HEK293T (cell line): ENCODE measurements around the gene PPIE.

Experiments used
- CTCF ChIA-PET: fragments of 350-600 bp; formaldehyde crosslinking; extraction: SDS; loops from one replicate; lab custom pipeline; 2021; ENCODE audit warnings: antibody characterized with exemption, inconsistent platforms; lab: Yijun Ruan, JAX
- POLR2A ChIA-PET: fragments of 350-600 bp; formaldehyde crosslinking; extraction: SDS; loops from one replicate; lab custom pipeline; 2020; ENCODE audit warnings: antibody characterized with exemption, inconsistent platforms; lab: Yijun Ruan, JAX
- DNase-seq: peaks from one replicate; pipeline ENCODE4 v3.0.0; 2012; ENCODE audit warnings: mixed read lengths; ENCODE audit errors: extremely low spot score
- ARNT ChIP-seq: fragments of 450-650 bp; IDR thresholded peaks from 2 replicates; pipeline ENCODE4 v1.6.1; 2017; ENCODE audit warnings: mild to moderate bottlenecking
- BHLHE40 ChIP-seq: fragments of 450-650 bp; IDR thresholded peaks from 2 replicates; pipeline ENCODE4 v1.6.1; 2016; ENCODE audit warnings: mild to moderate bottlenecking, moderate library complexity, borderline replicate concordance
- CTBP1 ChIP-seq: fragments of 450-650 bp; IDR thresholded peaks from 2 replicates; pipeline ENCODE4 v1.6.1; 2016; ENCODE audit warnings: borderline replicate concordance
- ELF4 ChIP-seq: fragments of 450-650 bp; IDR thresholded peaks from 2 replicates; pipeline ENCODE4 v1.6.1; 2017; ENCODE audit warnings: antibody characterized with exemption
- FOXA1 ChIP-seq: fragments of 450-650 bp; IDR thresholded peaks from 2 replicates; pipeline ENCODE4 v1.6.1; 2016; ENCODE audit warnings: mild to moderate bottlenecking
- FOXK2 ChIP-seq: fragments of 450-650 bp; IDR thresholded peaks from 2 replicates; pipeline ENCODE4 v1.6.1; 2016; ENCODE audit warnings: mild to moderate bottlenecking
- FOXM1 ChIP-seq: fragments of 450-650 bp; IDR thresholded peaks from 2 replicates; pipeline ENCODE4 v1.6.1; 2017; ENCODE audit warnings: mild to moderate bottlenecking, borderline replicate concordance
- HDGF ChIP-seq: fragments of 450-650 bp; IDR thresholded peaks from 2 replicates; pipeline ENCODE4 v1.6.1; 2017; ENCODE audit warnings: antibody characterized with exemption, borderline replicate concordance
- L3MBTL2 ChIP-seq: fragments of 450-650 bp; conservative IDR thresholded peaks from 2 replicates; pipeline ENCODE4 v1.6.1; 2016; ENCODE audit warnings: mild to moderate bottlenecking
- LEF1 ChIP-seq: fragments of 450-650 bp; IDR thresholded peaks from 2 replicates; pipeline ENCODE4 v1.6.1; 2017; ENCODE audit warnings: mild to moderate bottlenecking, borderline replicate concordance
- NFRKB ChIP-seq: fragments of 450-650 bp; IDR thresholded peaks from 2 replicates; pipeline ENCODE4 v1.6.1; 2016; ENCODE audit warnings: mild to moderate bottlenecking, moderate library complexity
- SP1 ChIP-seq: fragments of 450-650 bp; IDR thresholded peaks from 2 replicates; pipeline ENCODE4 v1.6.1; 2017
- SUZ12 ChIP-seq: fragments of 450-650 bp; IDR thresholded peaks from 2 replicates; pipeline ENCODE4 v1.6.1; 2016; ENCODE audit warnings: mild to moderate bottlenecking
- TARDBP ChIP-seq: fragments of 450-650 bp; IDR thresholded peaks from 2 replicates; pipeline ENCODE4 v1.6.1; 2016
- ZNF384 ChIP-seq: fragments of 450-650 bp; IDR thresholded peaks from 2 replicates; pipeline ENCODE4 v1.6.1; 2016
- TF ChIP-seq, protein P1 (sequence below): fragments of 450-650 bp; IDR thresholded peaks from 2 replicates; pipeline ENCODE4 v1.6.1; 2016

The PPIE gene

DNA sequence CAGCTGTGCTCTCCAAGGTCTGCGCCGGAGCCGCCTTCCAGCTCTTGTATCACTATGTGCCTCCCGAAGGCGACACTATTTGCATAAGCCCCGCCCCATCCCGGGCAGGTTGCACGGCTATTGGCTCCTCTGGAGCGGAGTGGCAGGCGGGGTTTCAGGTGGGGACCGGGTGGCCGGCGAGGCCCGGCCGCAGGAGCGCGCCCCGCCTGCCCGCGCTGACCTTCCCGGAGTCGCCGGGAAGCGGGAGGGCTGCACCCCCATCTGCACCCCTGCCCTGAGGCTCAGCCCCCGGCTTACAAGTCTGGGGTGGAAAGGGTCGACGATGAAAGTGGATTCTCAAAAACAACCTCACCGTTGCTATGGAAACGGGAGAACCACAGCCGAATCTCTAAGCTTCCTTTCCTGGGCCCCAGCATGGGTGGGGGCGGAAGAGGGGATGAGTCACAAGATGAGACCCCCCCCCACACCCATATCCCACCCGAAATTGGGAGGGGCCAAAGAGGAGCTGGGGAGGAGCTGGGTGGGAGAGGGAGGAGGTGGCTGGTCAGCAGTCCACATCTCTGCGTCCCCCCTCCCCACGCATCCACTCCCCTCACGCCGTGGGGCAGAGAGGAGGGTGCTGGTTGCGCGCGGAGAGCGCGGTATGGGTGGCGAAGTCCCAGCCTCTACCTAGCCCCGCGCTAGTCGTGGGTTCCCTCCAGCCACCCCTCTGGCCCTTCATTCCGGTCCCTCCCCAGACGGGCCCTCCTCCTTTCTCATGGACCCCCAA is 47.1 kb upstream of the PPIE start, which contains the start of gene HPCAL4:
Gene HPCAL4, minus strand, starts transcription at position 51 of the 769 bp plus-strand sequence. CDS start 6,830 bp downstream, outside the sequence.
- DNase-seq: peak; percentile 94
- POLR2A ChIA-PET: interaction anchor here (0.8 to 1.0 kb wide), 2 partner anchors 10 to 47 kb away, joined by 4 to 7 read pairs; partner anchors contain the start of gene PPIE
- no peak for TF ChIP-seq FOXK2
- peak; percentile 39 for TF ChIP-seq L3MBTL2
- TF ChIP-seq ZNF384: no peak
- TF ChIP-seq, protein P1, sequence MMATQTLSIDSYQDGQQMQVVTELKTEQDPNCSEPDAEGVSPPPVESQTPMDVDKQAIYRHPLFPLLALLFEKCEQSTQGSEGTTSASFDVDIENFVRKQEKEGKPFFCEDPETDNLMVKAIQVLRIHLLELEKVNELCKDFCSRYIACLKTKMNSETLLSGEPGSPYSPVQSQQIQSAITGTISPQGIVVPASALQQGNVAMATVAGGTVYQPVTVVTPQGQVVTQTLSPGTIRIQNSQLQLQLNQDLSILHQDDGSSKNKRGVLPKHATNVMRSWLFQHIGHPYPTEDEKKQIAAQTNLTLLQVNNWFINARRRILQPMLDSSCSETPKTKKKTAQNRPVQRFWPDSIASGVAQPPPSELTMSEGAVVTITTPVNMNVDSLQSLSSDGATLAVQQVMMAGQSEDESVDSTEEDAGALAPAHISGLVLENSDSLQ: peak; percentile 98
- CTCF ChIA-PET: interaction anchor here (0.5 to 1.3 kb wide), 4 partner anchors 19 to 497 kb away, joined by 3 to 7 read pairs (median 6); no protein-coding TSS in a partner anchor

DNA sequence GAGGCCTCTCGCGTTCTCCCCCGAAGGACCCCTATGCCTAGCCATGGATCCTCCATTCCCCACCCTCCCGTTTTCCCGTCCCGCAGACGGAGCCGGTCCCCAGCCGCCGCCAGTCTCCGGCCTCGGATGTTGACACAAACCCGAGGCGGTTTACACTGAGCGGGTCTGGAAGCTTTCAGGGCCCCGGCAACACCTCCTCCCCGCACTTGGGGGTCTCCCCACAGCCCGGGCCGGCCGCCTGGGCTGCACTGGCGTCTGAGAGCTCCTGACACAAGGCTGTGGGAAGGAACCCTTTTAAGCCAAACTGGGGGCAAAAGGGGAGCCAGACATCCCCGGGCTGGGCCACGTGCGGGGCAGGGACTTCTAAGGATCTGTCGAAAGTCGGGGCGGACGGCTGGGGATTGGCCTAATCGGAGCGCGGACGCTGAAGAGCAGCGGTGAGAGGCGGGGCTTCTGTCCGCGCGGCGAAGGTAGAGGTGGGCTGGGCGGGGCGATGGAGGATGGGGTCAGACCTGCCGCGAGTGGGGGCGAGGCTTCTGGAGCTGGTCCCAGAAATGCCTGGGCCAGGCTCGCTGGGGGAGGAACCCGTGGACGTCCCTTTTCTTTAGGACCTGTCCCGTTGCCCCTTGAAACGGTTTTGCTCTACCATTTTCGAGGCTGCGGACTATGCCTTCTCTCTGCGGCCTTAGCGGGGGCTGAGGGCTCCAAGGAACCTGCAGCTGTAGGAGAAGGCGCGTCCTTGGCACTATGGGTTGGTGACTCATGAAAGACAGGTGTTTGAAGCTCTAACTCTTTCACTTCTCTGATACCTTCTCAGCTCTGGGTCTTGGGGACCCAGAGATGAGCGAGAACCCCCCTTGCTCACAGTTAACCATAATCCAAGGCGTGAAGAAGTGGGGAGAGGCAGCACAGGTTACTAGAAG is 46.3 kb upstream of the PPIE start:
- no peak for DNase-seq
- TF ChIP-seq BHLHE40 (no peak), FOXM1 (no peak)
- CTCF ChIA-PET: interaction anchor here (0.5 to 1.8 kb wide), 4 partner anchors 9 to 498 kb away, joined by 5 to 8 read pairs (median 6); no protein-coding TSS in a partner anchor
- POLR2A ChIA-PET: interaction anchor here (0.7 to 1.9 kb wide), 4 partner anchors 9 to 203 kb away, joined by 3 to 5 read pairs (median 4); partner anchors contain the start of gene NT5C1A

DNA sequence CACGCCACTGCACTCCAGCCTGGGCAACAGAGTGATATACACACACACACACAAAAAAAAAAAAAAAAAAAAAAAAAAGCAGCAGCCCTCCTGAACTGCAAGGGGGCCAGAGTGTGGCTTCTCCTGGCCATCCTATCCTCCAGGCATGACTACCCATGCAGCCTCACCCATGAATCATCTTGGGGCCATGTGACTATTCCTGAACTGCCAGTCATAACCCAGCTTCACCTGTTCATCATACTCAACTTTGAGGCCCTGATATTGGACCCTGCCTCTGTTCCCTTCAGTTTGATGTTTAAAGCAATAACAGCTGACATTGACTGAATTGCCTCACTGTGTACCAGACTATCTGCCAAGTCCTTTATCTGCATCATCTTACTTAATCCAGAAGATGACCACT is 44.7 kb upstream of the PPIE start:
- POLR2A ChIA-PET: interaction anchor here (1.9 kb wide), 1 partner anchor 23 kb away, joined by 5 read pairs; the partner anchor contains the start of gene NT5C1A
- no peak for DNase-seq
- TF ChIP-seq BHLHE40 (no peak), NFRKB (no peak), ARNT (no peak), HDGF (no peak), FOXA1 (no peak), FOXK2 (no peak), L3MBTL2 (no peak), TARDBP (no peak), CTBP1 (no peak), FOXM1 (no peak), SUZ12 (no peak), LEF1 (no peak)
- TF ChIP-seq, protein P1: no peak
- CTCF ChIA-PET: interaction anchor here (0.8 to 1.8 kb wide), 3 partner anchors 8 to 105 kb away, joined by 3 to 8 read pairs (median 3); no protein-coding TSS in a partner anchor

DNA sequence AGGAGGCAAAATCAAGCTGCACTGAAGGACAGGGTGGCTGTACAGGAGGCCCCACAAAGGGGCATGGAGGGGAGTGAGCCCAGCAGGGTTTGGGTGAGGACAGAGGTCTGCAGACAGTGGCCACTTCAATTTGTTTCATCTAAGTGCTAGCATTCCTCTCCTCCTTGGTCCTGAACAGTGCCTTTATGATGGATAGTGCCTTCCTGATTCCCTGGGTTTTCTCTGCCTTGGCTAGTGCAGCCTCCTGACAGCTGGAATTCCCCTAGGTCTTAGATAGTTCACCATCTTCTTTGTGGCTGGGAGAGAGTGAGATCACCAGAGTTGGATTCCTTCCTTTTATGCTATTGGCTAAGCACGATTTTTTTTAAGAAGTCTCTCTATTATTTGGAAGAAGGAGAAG is 43.7 kb upstream of the PPIE start:
- TF ChIP-seq TARDBP (no peak), ARNT (no peak), BHLHE40 (no peak), FOXM1 (no peak), ZNF384 (no peak), LEF1 (no peak), SP1 (no peak), SUZ12 (no peak), CTBP1 (no peak), ELF4 (no peak), HDGF (no peak), FOXK2 (no peak), FOXA1 (no peak), L3MBTL2 (no peak), NFRKB (no peak)
- TF ChIP-seq, protein P1: no peak
- DNase-seq: no peak
- CTCF ChIA-PET: interaction anchor here (0.5 kb wide), 1 partner anchor 106 kb away, joined by 5 read pairs; no protein-coding TSS in a partner anchor
- POLR2A ChIA-PET: no interaction called here

DNA sequence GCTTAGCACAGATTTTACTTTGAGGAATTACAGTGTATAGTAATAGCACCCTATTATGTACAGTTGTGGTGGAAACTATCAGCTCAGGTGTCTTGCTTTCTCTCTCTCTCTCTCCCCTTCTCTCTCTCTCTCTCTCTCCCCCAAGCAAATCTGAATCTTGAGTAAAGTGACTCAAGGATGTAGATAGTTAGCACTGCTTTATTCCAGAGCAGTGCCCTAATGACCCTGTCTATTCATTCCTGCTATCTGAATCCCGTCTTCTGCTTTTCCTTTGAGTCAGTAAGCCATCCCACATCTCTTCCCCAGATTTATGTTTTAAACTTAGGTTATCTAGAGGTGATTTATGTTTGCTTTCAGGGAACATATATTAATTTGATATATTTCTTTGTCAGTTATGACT is 42.2 kb upstream of the PPIE start:
- ChIA-PET POLR2A (no interaction called here), CTCF (interaction anchor here (1.2 kb wide), 1 partner anchor 39 kb away, joined by 3 read pairs; no protein-coding TSS in a partner anchor)
- no peak for DNase-seq
- TF ChIP-seq, protein P1: no peak
- no peak for TF ChIP-seq ZNF384
- TF ChIP-seq TARDBP: no peak
- TF ChIP-seq FOXA1: no peak
- TF ChIP-seq NFRKB: no peak
- TF ChIP-seq FOXK2: no peak
- no peak for TF ChIP-seq ELF4
- no peak for TF ChIP-seq CTBP1
- no peak for TF ChIP-seq SUZ12
- TF ChIP-seq LEF1: no peak
- TF ChIP-seq HDGF: no peak
- TF ChIP-seq BHLHE40: no peak
- no peak for TF ChIP-seq L3MBTL2
- TF ChIP-seq FOXM1: no peak
- no peak for TF ChIP-seq SP1
- TF ChIP-seq ARNT: no peak
